K562 (cell line): ENCODE data around the gene SLCO1A2. TPM values are rescaled to one million over a fixed set of nuclear protein-coding genes. Genes with fewer than 3 reads are reported as not detected.

ENCODE experiments used
- ATAC-seq: fragments of 200-7000 bp; cut with Tn5 transposase; 3 replicates; pipeline ENCODE4 v1.9.1; 2020; ENCODE audit warnings: moderate library complexity
- BruUV-seq: library from RNA; stranded (reverse); fragments of 400-500 nt; replicated peaks from 2 replicates; lab custom pipeline; 2021; lab: Mats Ljungman, UMichigan
- CTCF ChIA-PET: fragments of 300-600 bp; formaldehyde crosslinking; extraction: SDS; loops from one replicate; lab custom pipeline; 2021; ENCODE audit warnings: low intra/inter-chr PET ratio; lab: Yijun Ruan, JAX
- POLR2A ChIA-PET: fragments of 300-600, 350-650 bp; sonication (Branson Sonifier 250); formaldehyde crosslinking; extraction: SDS; loops from one replicate; lab custom pipeline; 2021; ENCODE audit warnings: antibody characterized with exemption, inconsistent platforms; lab: Yijun Ruan, JAX
- DNase-seq, 4 experiments: peaks; one replicate each; pipeline versions ENCODE4 v3.0.0 to v3.0.0-alpha.2; 2011 to 2018; ENCODE audit warnings: low spot score in 3 of 4, mixed read lengths in 3 of 4; ENCODE audit errors: extremely low read depth in 1 of 4
- FAIRE-seq: peaks from 2 replicates; lab custom pipeline; 2011; peaks lifted over from hg19 to GRCh38; lab: Jason Lieb, UNC
- H2AFZ ChIP-seq: 2 replicates; pipeline ENCODE4 v1.6.0; 2011; ENCODE audit warnings: low read depth, low read length, control low read depth, inconsistent platforms
- H3K27ac ChIP-seq: fragments of 200-600 bp; 3 replicates; pipeline ENCODE4 v1.8.0; 2011; ENCODE audit warnings: low read depth, mild to moderate bottlenecking, control low read depth, inconsistent platforms, low read length, moderate library complexity, mixed read lengths; ENCODE audit errors: extremely low read depth
- H3K27me3 ChIP-seq, 2 experiments: fragments of 300-600 bp in 1 of 2; 2 replicates in 1 of 2; 3 replicates in 1 of 2; pipeline versions ENCODE4 v1.6.0 to v1.8.0; 2011; ENCODE audit warnings: inconsistent platforms in 2 of 2, low read length in 2 of 2, mild to moderate bottlenecking in 1 of 2, mixed read lengths in 1 of 2, moderate library complexity in 1 of 2; ENCODE audit not compliant: control insufficient read depth in 2 of 2, insufficient read depth in 2 of 2
- H3K36me3 ChIP-seq: fragments of 300-600 bp; 3 replicates; pipeline ENCODE4 v1.8.0; 2011; ENCODE audit warnings: mild to moderate bottlenecking, low read length, inconsistent platforms; ENCODE audit not compliant: control insufficient read depth, insufficient read depth
- H3K4me1 ChIP-seq, 2 experiments: fragments of 200-600 bp in 1 of 2; replicated peaks in 1 of 2; 2 replicates in 1 of 2; 3 replicates in 1 of 2; pipeline versions ENCODE4 v1.5.1 to v1.8.0; 2011; ENCODE audit warnings: inconsistent platforms in 2 of 2, low read length in 2 of 2, mild to moderate bottlenecking in 1 of 2, mixed read lengths in 1 of 2, moderate library complexity in 1 of 2; ENCODE audit not compliant: control insufficient read depth in 2 of 2, insufficient read depth in 2 of 2
- H3K4me2 ChIP-seq: 2 replicates; pipeline ENCODE4 v1.6.1; 2011; ENCODE audit warnings: low read length, control low read depth, inconsistent platforms, mixed read lengths; ENCODE audit not compliant: insufficient read depth
- H3K4me3 ChIP-seq: fragments of 200-600 bp; sonication (generic), shearing (Covaris generic); 2 replicates; pipeline ENCODE4 v1.5.1; 2016; ENCODE audit warnings: control low read depth, inconsistent platforms
- H3K79me2 ChIP-seq: fragments of 200-600 bp; 3 replicates; pipeline ENCODE4 v1.8.0; 2011; ENCODE audit warnings: low read length, inconsistent platforms; ENCODE audit not compliant: control insufficient read depth, insufficient read depth
- H3K9ac ChIP-seq, 2 experiments: 2 replicates each; pipeline versions ENCODE4 v1.6.0 to v1.6.1; 2011; ENCODE audit warnings: low read depth in 2 of 2, low read length in 2 of 2, control low read depth in 1 of 2, inconsistent platforms in 1 of 2, mild to moderate bottlenecking in 1 of 2, mixed read lengths in 1 of 2; ENCODE audit not compliant: insufficient read depth in 1 of 2
- H3K9me1 ChIP-seq: one replicate; pipeline ENCODE4 v1.6.0; 2011; ENCODE audit warnings: inconsistent platforms, mild to moderate bottlenecking, low read length, moderate library complexity; ENCODE audit not compliant: control insufficient read depth, insufficient read depth
- H3K9me3 ChIP-seq: replicated peaks from 2 replicates; pipeline ENCODE4 v1.5.1; 2011; ENCODE audit warnings: low read depth, low read length, inconsistent platforms; ENCODE audit not compliant: control insufficient read depth, insufficient read depth
- H4K20me1 ChIP-seq: replicated peaks from 2 replicates; pipeline ENCODE4 v1.6.1; 2011; ENCODE audit warnings: low read length, inconsistent platforms, mixed read lengths; ENCODE audit not compliant: control insufficient read depth, insufficient read depth
- FOXA1 ChIP-seq: fragments of 450-650 bp; IDR thresholded peaks from 2 replicates; pipeline ENCODE4 v1.6.1; 2016; ENCODE audit warnings: mild to moderate bottlenecking, borderline replicate concordance
- GABPB2 ChIP-seq: fragments of 250-450 bp; sonication (Bioruptor Pico); conservative IDR thresholded peaks from 2 replicates; pipeline ENCODE4 v1.5.1; 2021; ENCODE audit warnings: mild to moderate bottlenecking
- GATA2 ChIP-seq: sonication (generic); formaldehyde crosslinking; IDR thresholded peaks from 2 replicates; pipeline ENCODE4 v1.4.0; 2020; ENCODE audit warnings: mild to moderate bottlenecking, missing genetic modification reagents
- HDAC2 ChIP-seq: fragments of 450-650 bp; IDR thresholded peaks from 2 replicates; pipeline ENCODE4 v1.6.1; 2016; ENCODE audit warnings: mild to moderate bottlenecking
- HNRNPUL1 ChIP-seq: fragments of 200-400 bp; formaldehyde crosslinking; IDR thresholded peaks from 2 replicates; pipeline ENCODE4 v1.6.1; 2017; ENCODE audit warnings: low read length
- KLF1 ChIP-seq: fragments of 450-650 bp; IDR thresholded peaks from 2 replicates; pipeline ENCODE4 v1.6.1; 2016; ENCODE audit warnings: missing genetic modification characterization, missing compliant biosample characterization
- ZNF609 ChIP-seq: sonication (generic); formaldehyde crosslinking; IDR thresholded peaks from 2 replicates; pipeline ENCODE4 v1.8.1; 2023; ENCODE audit warnings: missing genetic modification reagents, mild to moderate bottlenecking, borderline replicate concordance
- WGBS: fragments of 100-300 bp; shearing (Covaris generic); methylation state at CpG from one replicate; pipeline ENCODE4 v1.1.6; 2016; ENCODE audit warnings: low coverage, mixed read lengths; ENCODE audit not compliant: insufficient coverage; ENCODE audit errors: missing lambda C conversion rate; 5-methylcytosine and 5-hydroxymethylcytosine counted together
- in situ Hi-C: fragments of 300-500 bp; cut with MboI; formaldehyde crosslinking; loops from 4 replicates; pipeline ENCODE4 v1.15.0; 2018; ENCODE audit warnings: inconsistent platforms, mixed read lengths
- intact Hi-C: fragments of 100-400 bp; cut with micrococcal nuclease; formaldehyde crosslinking; loops from 2 replicates; pipeline ENCODE4 v1.14.2; 2022
- polyA plus RNA-seq, 8 experiments: library from polyadenylated mRNA; depleted of rRNA in 4 of 8; stranded (reverse) in 5 of 8; unstranded in 3 of 8; fragments of >200 nt; fragmentation: Nextera tagmentation in 2 of 8; fragmentation: Illumina TruSeq in 1 of 8; extraction: Ambion mirVana in 2 of 8; extraction: Trizol in 1 of 8; gene quantifications; 2 replicates each; pipeline versions ENCODE4 v1.2.1 to v1.2.3, GENCODE V29; 2011 to 2014; ENCODE audit warnings: inconsistent platforms in 1 of 8, missing spikeins in 1 of 8
- total RNA-seq, 7 experiments: library from RNA; depleted of rRNA in 6 of 7; stranded (reverse); fragments of >200 nt in 6 of 7; fragmentation: Illumina TruSeq in 2 of 7; extraction: Trizol in 2 of 7; gene quantifications; 2 replicates each; pipeline versions ENCODE4 v1.2.1 to v1.2.3, GENCODE V29; 2011 to 2021; ENCODE audit warnings: low replicate concordance in 1 of 7
- TF ChIP-seq, protein P1 (sequence below): fragments of 450-650 bp; IDR thresholded peaks from 2 replicates; pipeline ENCODE4 v1.6.1; 2016; ENCODE audit warnings: low read depth
- TF ChIP-seq, protein P2 (sequence below): sonication (generic); formaldehyde crosslinking; IDR thresholded peaks from 2 replicates; pipeline ENCODE4 v1.8.1; 2023; ENCODE audit warnings: mild to moderate bottlenecking, missing genetic modification reagents, moderate library complexity

Gene SLCO1A2
- total and polyA plus RNA-seq, 9 of the 15 experiments (the other 6 are each of a cell fraction or from before 2014, with no cell fraction given) = 1.2 to 4.4 (median 2.6) TPM

DNA sequence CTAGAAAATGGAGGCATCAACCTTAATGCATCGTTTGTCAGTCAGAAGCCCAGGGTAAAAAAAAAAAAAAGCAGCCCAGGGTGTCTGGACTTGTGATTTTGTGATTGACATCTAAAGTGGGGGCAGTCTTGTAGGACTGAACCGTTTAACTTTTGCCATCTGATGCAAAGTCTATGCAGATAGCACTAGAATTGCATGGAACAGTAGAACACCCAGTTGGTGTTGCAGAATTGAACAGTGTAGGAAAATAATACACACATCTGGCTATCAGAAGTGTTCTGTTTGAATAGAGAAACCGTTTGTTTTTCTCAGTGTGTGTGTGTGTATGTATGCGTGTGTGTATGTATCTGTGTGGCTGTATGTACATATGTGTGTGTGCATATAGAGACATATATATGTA lies 45.0 kb downstream of the SLCO1A2 start:
- no peak for ATAC-seq
- CTCF ChIA-PET = no interaction called here
- FAIRE-seq = no peak
- TF ChIP-seq GATA2 (CRISPR knock-in tag) (no peak), KLF1 (tag) (no peak), ZNF609 (CRISPR knock-in tag) (no peak), FOXA1 (no peak), HDAC2 (no peak), HNRNPUL1 (no peak), GABPB2 (no peak)
- TF ChIP-seq, protein P1, sequence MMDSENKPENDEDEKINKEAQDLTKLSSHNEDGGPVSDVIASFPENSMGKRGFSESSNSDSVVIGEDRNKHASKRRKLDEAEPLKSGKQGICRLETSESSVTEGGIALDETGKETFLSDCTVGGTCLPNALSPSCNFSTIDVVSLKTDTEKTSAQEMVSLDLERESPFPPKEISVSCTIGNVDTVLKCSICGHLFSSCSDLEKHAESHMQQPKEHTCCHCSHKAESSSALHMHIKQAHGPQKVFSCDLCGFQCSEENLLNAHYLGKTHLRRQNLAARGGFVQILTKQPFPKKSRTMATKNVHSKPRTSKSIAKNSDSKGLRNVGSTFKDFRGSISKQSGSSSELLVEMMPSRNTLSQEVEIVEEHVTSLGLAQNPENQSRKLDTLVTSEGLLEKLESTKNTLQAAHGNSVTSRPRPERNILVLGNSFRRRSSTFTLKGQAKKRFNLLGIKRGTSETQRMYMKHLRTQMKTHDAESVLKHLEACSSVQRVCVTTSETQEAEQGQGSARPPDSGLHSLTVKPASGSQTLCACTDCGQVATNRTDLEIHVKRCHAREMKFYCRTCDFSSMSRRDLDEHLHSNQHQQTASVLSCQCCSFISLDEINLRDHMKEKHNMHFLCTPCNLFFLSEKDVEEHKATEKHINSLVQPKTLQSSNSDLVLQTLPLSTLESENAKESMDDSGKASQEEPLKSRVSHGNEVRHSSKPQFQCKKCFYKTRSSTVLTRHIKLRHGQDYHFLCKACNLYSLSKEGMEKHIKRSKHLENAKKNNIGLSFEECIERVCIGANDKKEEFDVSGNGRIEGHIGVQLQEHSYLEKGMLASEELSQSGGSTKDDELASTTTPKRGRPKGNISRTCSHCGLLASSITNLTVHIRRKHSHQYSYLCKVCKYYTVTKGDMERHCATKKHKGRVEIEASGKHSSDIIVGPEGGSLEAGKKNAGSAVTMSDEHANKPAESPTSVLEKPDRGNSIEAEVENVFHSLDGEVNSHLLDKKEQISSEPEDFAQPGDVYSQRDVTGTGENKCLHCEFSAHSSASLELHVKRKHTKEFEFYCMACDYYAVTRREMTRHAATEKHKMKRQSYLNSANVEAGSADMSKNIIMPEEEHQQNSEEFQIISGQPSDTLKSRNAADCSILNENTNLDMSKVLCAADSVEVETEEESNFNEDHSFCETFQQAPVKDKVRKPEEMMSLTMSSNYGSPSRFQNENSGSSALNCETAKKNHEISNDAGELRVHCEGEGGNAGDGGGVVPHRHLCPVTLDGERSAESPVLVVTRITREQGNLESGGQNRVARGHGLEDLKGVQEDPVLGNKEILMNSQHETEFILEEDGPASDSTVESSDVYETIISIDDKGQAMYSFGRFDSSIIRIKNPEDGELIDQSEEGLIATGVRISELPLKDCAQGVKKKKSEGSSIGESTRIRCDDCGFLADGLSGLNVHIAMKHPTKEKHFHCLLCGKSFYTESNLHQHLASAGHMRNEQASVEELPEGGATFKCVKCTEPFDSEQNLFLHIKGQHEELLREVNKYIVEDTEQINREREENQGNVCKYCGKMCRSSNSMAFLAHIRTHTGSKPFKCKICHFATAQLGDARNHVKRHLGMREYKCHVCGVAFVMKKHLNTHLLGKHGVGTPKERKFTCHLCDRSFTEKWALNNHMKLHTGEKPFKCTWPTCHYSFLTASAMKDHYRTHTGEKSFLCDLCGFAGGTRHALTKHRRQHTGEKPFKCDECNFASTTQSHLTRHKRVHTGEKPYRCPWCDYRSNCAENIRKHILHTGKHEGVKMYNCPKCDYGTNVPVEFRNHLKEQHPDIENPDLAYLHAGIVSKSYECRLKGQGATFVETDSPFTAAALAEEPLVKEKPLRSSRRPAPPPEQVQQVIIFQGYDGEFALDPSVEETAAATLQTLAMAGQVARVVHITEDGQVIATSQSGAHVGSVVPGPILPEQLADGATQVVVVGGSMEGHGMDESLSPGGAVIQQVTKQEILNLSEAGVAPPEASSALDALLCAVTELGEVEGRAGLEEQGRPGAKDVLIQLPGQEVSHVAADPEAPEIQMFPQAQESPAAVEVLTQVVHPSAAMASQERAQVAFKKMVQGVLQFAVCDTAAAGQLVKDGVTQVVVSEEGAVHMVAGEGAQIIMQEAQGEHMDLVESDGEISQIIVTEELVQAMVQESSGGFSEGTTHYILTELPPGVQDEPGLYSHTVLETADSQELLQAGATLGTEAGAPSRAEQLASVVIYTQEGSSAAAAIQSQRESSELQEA = no peak
- TF ChIP-seq, protein P2, sequence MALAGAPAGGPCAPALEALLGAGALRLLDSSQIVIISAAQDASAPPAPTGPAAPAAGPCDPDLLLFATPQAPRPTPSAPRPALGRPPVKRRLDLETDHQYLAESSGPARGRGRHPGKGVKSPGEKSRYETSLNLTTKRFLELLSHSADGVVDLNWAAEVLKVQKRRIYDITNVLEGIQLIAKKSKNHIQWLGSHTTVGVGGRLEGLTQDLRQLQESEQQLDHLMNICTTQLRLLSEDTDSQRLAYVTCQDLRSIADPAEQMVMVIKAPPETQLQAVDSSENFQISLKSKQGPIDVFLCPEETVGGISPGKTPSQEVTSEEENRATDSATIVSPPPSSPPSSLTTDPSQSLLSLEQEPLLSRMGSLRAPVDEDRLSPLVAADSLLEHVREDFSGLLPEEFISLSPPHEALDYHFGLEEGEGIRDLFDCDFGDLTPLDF = no peak

More for the DNA sequence above, 45.0 kb downstream of the SLCO1A2 start:
- H3K36me3 ChIP-seq = no peaks in the 10 kb centered on the region
- no peak overlapping the region for H3K27ac ChIP-seq
- H3K9me1 ChIP-seq = no peaks in the 10 kb centered on the region
- H3K9ac ChIP-seq = no peak overlapping the region
- DNase-seq = no peak
- in situ Hi-C loops (no loop called here), intact Hi-C loops (no loop called here)
- POLR2A ChIA-PET = no interaction called here
- no peak overlapping the region for H3K4me2 ChIP-seq
- H3K9me3 ChIP-seq = no peaks in the 10 kb centered on the region
- 6% methylated on average over 4 of the region's 4 CpGs for WGBS
- H3K79me2 ChIP-seq = no peaks in the 10 kb centered on the region
- no peak overlapping the region for H3K4me3 ChIP-seq
- no peak overlapping the region for H2AFZ ChIP-seq
- no peaks in the 10 kb centered on the region for H4K20me1 ChIP-seq
- no TSS peak for BruUV-seq
- no peaks in the 10 kb centered on the region for H3K27me3 ChIP-seq
- H3K4me1 ChIP-seq = no peaks in the 10 kb centered on the region
